GM23338 (cell line): ENCODE measurements around the gene HVCN1. TPM values are rescaled to one million over a fixed set of nuclear protein-coding genes. Genes with fewer than 3 reads are reported as not detected.
A peak's percentile ranks its signal among the peaks of the same experiment; 100 is the strongest.

Experiments
- ATAC-seq: fragments of 200-7000 bp; cut with Tn5 transposase; 3 replicates; pipeline ENCODE4 v1.9.1; 2020
- DNase-seq: peaks from one replicate; pipeline ENCODE4 v3.0.0-alpha.2; 2015; ENCODE audit warnings: low spot score
- H2AFZ ChIP-seq: fragments of 200-600 bp; sonication (generic); 2 replicates; pipeline ENCODE4 v1.8.0; 2016; ENCODE audit warnings: antibody characterized with exemption, mild to moderate bottlenecking, moderate library complexity
- H3F3A ChIP-seq: fragments of 200-600 bp; sonication (generic); replicated peaks from 2 replicates; pipeline ENCODE4 v1.8.0; 2017; ENCODE audit warnings: antibody characterized with exemption, mixed run types, low read depth
- H3K27ac ChIP-seq: fragments of 200-600 bp; sonication (generic); 2 replicates; pipeline ENCODE4 v1.6.1; 2016; ENCODE audit warnings: low read depth
- H3K27me3 ChIP-seq: fragments of 200-600 bp; sonication (generic); 2 replicates; pipeline ENCODE4 v1.8.0; 2016; ENCODE audit warnings: mild to moderate bottlenecking, mixed run types, moderate library complexity; ENCODE audit not compliant: insufficient read depth
- H3K36me3 ChIP-seq: fragments of 200-600 bp; sonication (generic); 2 replicates; pipeline ENCODE4 v1.8.0; 2016; ENCODE audit warnings: mild to moderate bottlenecking; ENCODE audit not compliant: insufficient read depth
- H3K4me1 ChIP-seq: fragments of 200-600 bp; sonication (generic); 2 replicates; pipeline ENCODE4 v1.8.0; 2016; ENCODE audit warnings: mild to moderate bottlenecking, moderate library complexity; ENCODE audit not compliant: insufficient read depth
- H3K4me2 ChIP-seq: fragments of 200-600 bp; sonication (generic); 2 replicates; pipeline ENCODE4 v1.7.1; 2017; ENCODE audit warnings: mixed run types
- H3K4me3 ChIP-seq: fragments of 200-600 bp; sonication (generic); 2 replicates; pipeline ENCODE4 v1.6.1; 2016; ENCODE audit warnings: mixed run types
- H3K79me2 ChIP-seq: fragments of 200-600 bp; sonication (generic); replicated peaks from 2 replicates; pipeline ENCODE4 v1.8.0; 2017; ENCODE audit warnings: mild to moderate bottlenecking; ENCODE audit not compliant: insufficient read depth
- H3K9me2 ChIP-seq: fragments of 200-600 bp; sonication (generic); 2 replicates; pipeline ENCODE4 v1.8.0; 2017; ENCODE audit not compliant: insufficient read depth
- H4K20me1 ChIP-seq: fragments of 200-600 bp; sonication (generic); replicated peaks from 2 replicates; pipeline ENCODE4 v1.8.0; 2017; ENCODE audit warnings: mild to moderate bottlenecking; ENCODE audit not compliant: insufficient read depth
- H3K27ac Mint-ChIP-seq: 2 replicates; pipeline ENCODE4 v1.8.0; 2020; ENCODE audit warnings: inconsistent platforms, mild to moderate bottlenecking, moderate library complexity, mixed read lengths
- H3K27me3 Mint-ChIP-seq: 3 replicates; pipeline ENCODE4 v1.8.0; 2022; ENCODE audit warnings: low read depth, mild to moderate bottlenecking, moderate library complexity, mixed read lengths, inconsistent platforms; ENCODE audit not compliant: insufficient read depth, poor library complexity
- H3K36me3 Mint-ChIP-seq: 3 replicates; pipeline ENCODE4 v1.8.0; 2021; ENCODE audit warnings: low read depth, mild to moderate bottlenecking, inconsistent platforms, moderate library complexity, mixed read lengths
- H3K4me1 Mint-ChIP-seq: 3 replicates; pipeline ENCODE4 v1.8.0; 2020; ENCODE audit warnings: mild to moderate bottlenecking, inconsistent platforms, mixed read lengths
- H3K4me3 Mint-ChIP-seq: 3 replicates; pipeline ENCODE4 v1.8.0; 2021; ENCODE audit warnings: moderate library complexity, mild to moderate bottlenecking, inconsistent platforms, mixed read lengths
- H3K9me3 Mint-ChIP-seq: 3 replicates; pipeline ENCODE4 v1.8.0; 2020; ENCODE audit warnings: moderate library complexity, mild to moderate bottlenecking, inconsistent platforms, mixed read lengths
- CREB1 ChIP-seq: fragments of 250-450 bp; sonication (Bioruptor Pico); IDR thresholded peaks from 2 replicates; pipeline ENCODE4 v1.5.0; 2020; ENCODE audit warnings: low read depth, mild to moderate bottlenecking, moderate library complexity
- CTCF ChIP-seq, 2 experiments: fragments of 200-600 bp in 1 of 2; sonication (generic) in 1 of 2; conservative IDR thresholded peaks; 2 replicates each; pipeline versions ENCODE4 v1.5.1 to v1.6.1; 2016 to 2017; ENCODE audit warnings: antibody characterized with exemption in 2 of 2, low read depth in 2 of 2, mild to moderate bottlenecking in 2 of 2, moderate library complexity in 1 of 2
- JUNB ChIP-seq: IDR thresholded peaks from one replicate; pipeline ENCODE4 v1.6.1; 2016; ENCODE audit warnings: antibody characterized with exemption; ENCODE audit not compliant: unreplicated experiment
- NANOG ChIP-seq: IDR thresholded peaks from 2 replicates; pipeline ENCODE4 v1.6.1; 2016; ENCODE audit warnings: antibody characterized with exemption, borderline replicate concordance
- STAT1 ChIP-seq: IDR thresholded peaks from one replicate; pipeline ENCODE4 v1.6.1; 2016; ENCODE audit warnings: antibody characterized with exemption; ENCODE audit not compliant: unreplicated experiment
- polyA plus RNA-seq: library from polyadenylated mRNA; unstranded; fragments of >200 nt; fragmentation: Nextera tagmentation; extraction: Ambion mirVana; gene quantifications from 2 replicates; pipeline ENCODE4 v1.2.1, GENCODE V29; 2016
- total RNA-seq: library from RNA; depleted of rRNA; stranded (reverse); fragments of >200 nt; shearing (Covaris generic); gene quantifications from 2 replicates; pipeline ENCODE4 v1.2.3, GENCODE V29; 2014
- TF ChIP-seq, protein P1 (sequence below): IDR thresholded peaks from one replicate; pipeline ENCODE4 v1.6.1; 2018; ENCODE audit warnings: antibody characterized with exemption; ENCODE audit not compliant: unreplicated experiment

Gene HVCN1
- total and polyA plus RNA-seq, 2 experiments from 2014 or later, result 10.4 to 10.7 TPM

DNA sequence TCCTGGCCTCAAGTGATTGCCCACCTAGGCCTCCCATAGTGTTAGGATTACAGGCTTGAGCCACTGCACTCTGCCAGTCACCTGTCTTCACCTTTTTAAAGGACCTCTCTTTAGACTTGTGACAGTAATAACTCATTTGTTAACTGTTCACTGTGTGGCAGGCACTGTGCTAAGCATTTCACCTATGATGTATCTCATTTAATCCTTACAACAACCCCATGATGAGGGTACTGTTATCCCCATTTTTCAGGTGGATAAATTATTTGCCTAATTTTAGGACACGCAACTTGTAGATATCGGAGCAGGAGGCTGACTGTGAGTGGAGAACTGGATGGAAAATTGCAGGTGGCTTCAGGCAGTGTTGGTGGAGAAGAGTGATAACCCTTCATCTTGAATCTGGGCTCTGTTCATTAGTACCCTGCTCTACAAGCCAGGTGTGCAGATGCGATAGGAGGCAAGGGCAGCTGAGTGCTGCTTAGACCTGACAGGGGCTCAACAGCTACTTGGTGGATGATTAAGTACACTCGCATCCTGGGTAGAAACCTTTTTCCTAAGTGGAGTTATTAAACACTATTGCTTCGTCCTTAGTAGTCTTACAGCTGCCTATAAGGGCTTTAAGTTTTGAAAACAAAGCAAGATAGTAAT lies 72.3 kb downstream of the HVCN1 start:
- H3K79me2 ChIP-seq, result no peaks in the 10 kb centered on the region
- no peak for ATAC-seq
- Mint-ChIP-seq H3K36me3 (no peaks in the 10 kb centered on the region), H3K4me3 (no peak overlapping the region), H3K27ac (no peak overlapping the region), H3K9me3 (no peaks in the 10 kb centered on the region), H3K4me1 (peaks cover 11% of the 10 kb centered on the region; the same call in 2 of the 3 replicates), H3K27me3 (peaks cover 4% of the 10 kb centered on the region)
- no peaks in the 10 kb centered on the region for H4K20me1 ChIP-seq
- H2AFZ ChIP-seq, result no peak overlapping the region
- no peaks in the 10 kb centered on the region for H3K36me3 ChIP-seq
- DNase-seq, result no peak
- H3F3A ChIP-seq, result no peaks in the 10 kb centered on the region
- no peaks in the 10 kb centered on the region for H3K9me2 ChIP-seq
- no peaks in the 10 kb centered on the region for H3K27me3 ChIP-seq
- H3K27ac ChIP-seq, result no peak overlapping the region
- H3K4me2 ChIP-seq, result no peak overlapping the region
- peaks cover 4% of the 10 kb centered on the region for H3K4me1 ChIP-seq
- H3K4me3 ChIP-seq, result no peak overlapping the region
- TF ChIP-seq CTCF (conservative IDR thresholded peaks at IDR 0.05; ENCODE audit: low read depth in 2 of 2) (no peak), JUNB (no peak), STAT1 (no peak), NANOG (no peak), CREB1 (CRISPR knock-in tag) (no peak)
- TF ChIP-seq, protein P1, sequence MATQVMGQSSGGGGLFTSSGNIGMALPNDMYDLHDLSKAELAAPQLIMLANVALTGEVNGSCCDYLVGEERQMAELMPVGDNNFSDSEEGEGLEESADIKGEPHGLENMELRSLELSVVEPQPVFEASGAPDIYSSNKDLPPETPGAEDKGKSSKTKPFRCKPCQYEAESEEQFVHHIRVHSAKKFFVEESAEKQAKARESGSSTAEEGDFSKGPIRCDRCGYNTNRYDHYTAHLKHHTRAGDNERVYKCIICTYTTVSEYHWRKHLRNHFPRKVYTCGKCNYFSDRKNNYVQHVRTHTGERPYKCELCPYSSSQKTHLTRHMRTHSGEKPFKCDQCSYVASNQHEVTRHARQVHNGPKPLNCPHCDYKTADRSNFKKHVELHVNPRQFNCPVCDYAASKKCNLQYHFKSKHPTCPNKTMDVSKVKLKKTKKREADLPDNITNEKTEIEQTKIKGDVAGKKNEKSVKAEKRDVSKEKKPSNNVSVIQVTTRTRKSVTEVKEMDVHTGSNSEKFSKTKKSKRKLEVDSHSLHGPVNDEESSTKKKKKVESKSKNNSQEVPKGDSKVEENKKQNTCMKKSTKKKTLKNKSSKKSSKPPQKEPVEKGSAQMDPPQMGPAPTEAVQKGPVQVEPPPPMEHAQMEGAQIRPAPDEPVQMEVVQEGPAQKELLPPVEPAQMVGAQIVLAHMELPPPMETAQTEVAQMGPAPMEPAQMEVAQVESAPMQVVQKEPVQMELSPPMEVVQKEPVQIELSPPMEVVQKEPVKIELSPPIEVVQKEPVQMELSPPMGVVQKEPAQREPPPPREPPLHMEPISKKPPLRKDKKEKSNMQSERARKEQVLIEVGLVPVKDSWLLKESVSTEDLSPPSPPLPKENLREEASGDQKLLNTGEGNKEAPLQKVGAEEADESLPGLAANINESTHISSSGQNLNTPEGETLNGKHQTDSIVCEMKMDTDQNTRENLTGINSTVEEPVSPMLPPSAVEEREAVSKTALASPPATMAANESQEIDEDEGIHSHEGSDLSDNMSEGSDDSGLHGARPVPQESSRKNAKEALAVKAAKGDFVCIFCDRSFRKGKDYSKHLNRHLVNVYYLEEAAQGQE, result no peak

- no peaks in the 10 kb centered on the region for H3K79me2 ChIP-seq
- H2AFZ ChIP-seq, result no peak overlapping the region
- H3K27ac Mint-ChIP-seq, result no peak overlapping the region
- no peaks in the 10 kb centered on the region for H3K9me3 Mint-ChIP-seq
- no peaks in the 10 kb centered on the region for H3K9me2 ChIP-seq
- no peaks in the 10 kb centered on the region for H3K36me3 ChIP-seq
- no peak overlapping the region for H3K4me2 ChIP-seq
- H3K36me3 Mint-ChIP-seq, result no peaks in the 10 kb centered on the region
- H3K27ac ChIP-seq, result no peak overlapping the region
- H3F3A ChIP-seq, result no peaks in the 10 kb centered on the region
- peaks cover 11% of the 10 kb centered on the region; the same call in 2 of the 3 replicates for H3K4me1 Mint-ChIP-seq
- H3K27me3 Mint-ChIP-seq, result peaks cover 4% of the 10 kb centered on the region
- H3K4me3 Mint-ChIP-seq, result peak overlapping the region; percentile 83; the same call in 2 of the 3 replicates
- no peaks in the 10 kb centered on the region for H4K20me1 ChIP-seq
- peaks cover 4% of the 10 kb centered on the region for H3K4me1 ChIP-seq
- ATAC-seq, result no peak
- H3K4me3 ChIP-seq, result no peak overlapping the region
- TF ChIP-seq, protein P1, result no peak
- no peak for DNase-seq
- no peaks in the 10 kb centered on the region for H3K27me3 ChIP-seq
Observed at GRCh38 chr12:110615171-110615570, 73.7 kb downstream of the HVCN1 start.
